Adrenal gland (tissue), 5 donors: ENCODE data around the gene VAPA.
"Not testable (repeated sequence)": the region's sequence is repeated elsewhere in the genome, so short reads cannot be mapped to it uniquely, and the experiment has no call there.

Experiments
- POLR2A ChIP-seq, 2 donors: fragments of 450-650 bp; IDR thresholded peaks; one replicate each; pipeline ENCODE4 v1.6.1; 2017; ENCODE audit warnings: antibody characterized with exemption in 2 of 2, mild to moderate bottlenecking in 2 of 2, moderate library complexity in 1 of 2
- TF ChIP-seq, protein P1 (sequence below), 6 experiments: fragments of 450-650 bp in 4 of 6; fragments of 200-600 bp in 2 of 6; sonication (generic) in 1 of 6; IDR thresholded peaks; 1 replicate in 5 of 6; 2 replicates in 1 of 6; pipeline versions ENCODE4 v1.5.1 to v1.8.0; 2016 to 2021; ENCODE audit warnings: antibody characterized with exemption in 6 of 6, mild to moderate bottlenecking in 2 of 6, moderate library complexity in 1 of 6
- donor health status: DM: no; HTN: no; CAD: no.

DNA sequence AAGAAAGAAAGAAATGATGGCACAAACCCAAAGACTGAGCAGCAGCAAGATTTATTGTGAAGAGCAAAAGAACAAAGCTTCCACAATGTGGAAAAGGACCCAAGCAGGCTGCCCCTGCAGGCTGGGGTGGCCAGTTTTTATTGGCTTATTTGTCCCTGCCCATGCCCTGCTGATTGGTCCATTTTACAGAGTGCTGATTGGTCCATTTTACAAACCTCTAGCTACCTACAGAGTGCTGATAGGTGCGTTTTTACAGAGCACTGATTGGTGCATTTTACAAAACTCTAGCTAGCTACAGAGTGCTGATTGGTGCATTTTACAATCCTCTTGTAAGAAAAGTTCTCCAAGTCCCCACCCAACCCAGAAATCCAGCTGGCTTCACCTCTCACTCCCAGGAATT is 1.5 kb upstream of the VAPA start:
- TF ChIP-seq, protein P1, sequence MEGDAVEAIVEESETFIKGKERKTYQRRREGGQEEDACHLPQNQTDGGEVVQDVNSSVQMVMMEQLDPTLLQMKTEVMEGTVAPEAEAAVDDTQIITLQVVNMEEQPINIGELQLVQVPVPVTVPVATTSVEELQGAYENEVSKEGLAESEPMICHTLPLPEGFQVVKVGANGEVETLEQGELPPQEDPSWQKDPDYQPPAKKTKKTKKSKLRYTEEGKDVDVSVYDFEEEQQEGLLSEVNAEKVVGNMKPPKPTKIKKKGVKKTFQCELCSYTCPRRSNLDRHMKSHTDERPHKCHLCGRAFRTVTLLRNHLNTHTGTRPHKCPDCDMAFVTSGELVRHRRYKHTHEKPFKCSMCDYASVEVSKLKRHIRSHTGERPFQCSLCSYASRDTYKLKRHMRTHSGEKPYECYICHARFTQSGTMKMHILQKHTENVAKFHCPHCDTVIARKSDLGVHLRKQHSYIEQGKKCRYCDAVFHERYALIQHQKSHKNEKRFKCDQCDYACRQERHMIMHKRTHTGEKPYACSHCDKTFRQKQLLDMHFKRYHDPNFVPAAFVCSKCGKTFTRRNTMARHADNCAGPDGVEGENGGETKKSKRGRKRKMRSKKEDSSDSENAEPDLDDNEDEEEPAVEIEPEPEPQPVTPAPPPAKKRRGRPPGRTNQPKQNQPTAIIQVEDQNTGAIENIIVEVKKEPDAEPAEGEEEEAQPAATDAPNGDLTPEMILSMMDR (IDR thresholded peaks at IDR 0.05), result not testable (repeated sequence)
- TF ChIP-seq POLR2A (IDR thresholded peaks at IDR 0.05), result not testable (repeated sequence)
